ENCODE data around the gene NUTF2.

GRCh38 chr16:67847064-67847861, 530 bp downstream of the NUTF2 start, which contains the start of gene CENPT:
- TF ChIP-seq, protein P1, sequence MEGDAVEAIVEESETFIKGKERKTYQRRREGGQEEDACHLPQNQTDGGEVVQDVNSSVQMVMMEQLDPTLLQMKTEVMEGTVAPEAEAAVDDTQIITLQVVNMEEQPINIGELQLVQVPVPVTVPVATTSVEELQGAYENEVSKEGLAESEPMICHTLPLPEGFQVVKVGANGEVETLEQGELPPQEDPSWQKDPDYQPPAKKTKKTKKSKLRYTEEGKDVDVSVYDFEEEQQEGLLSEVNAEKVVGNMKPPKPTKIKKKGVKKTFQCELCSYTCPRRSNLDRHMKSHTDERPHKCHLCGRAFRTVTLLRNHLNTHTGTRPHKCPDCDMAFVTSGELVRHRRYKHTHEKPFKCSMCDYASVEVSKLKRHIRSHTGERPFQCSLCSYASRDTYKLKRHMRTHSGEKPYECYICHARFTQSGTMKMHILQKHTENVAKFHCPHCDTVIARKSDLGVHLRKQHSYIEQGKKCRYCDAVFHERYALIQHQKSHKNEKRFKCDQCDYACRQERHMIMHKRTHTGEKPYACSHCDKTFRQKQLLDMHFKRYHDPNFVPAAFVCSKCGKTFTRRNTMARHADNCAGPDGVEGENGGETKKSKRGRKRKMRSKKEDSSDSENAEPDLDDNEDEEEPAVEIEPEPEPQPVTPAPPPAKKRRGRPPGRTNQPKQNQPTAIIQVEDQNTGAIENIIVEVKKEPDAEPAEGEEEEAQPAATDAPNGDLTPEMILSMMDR (IDR thresholded peaks at IDR 0.05; ENCODE audit: low read length): no peak
- TF ChIP-seq EZH2 (IDR thresholded peaks at IDR 0.05; ENCODE audit: borderline replicate concordance, low read length): no peak

Data from OCI-LY1 (cell line).